ENCODE data around the gene SCN1B. TPM values are rescaled to one million over a fixed set of nuclear protein-coding genes. Genes with fewer than 3 reads are reported as not detected.
"Not testable (repeated sequence)": the region's sequence is repeated elsewhere in the genome, so short reads cannot be mapped to it uniquely, and the experiment has no call there.

The SCN1B gene
- polyA plus RNA-seq, 4 donors, result 0.41 to 1.4 (median 1.4) TPM

DNA sequence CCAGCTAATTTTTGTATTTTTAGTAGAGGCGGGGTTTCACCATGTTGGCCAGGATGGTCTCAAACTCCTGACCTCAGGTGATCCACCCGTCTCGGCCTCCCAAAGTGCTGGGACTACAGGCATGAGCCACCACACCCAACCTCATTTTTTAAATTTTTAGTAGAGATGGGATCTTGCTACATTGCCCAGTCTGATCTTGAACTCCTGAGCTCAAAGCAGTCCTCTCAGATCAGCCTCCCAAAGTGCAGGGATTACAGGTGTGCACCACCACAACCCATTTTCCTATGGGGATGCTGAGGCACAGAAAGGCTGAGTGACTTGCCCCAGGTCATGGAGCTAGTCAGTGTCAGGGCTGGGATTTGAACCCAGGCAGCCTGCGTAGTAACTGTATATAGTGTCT lies 21.0 kb downstream of the SCN1B start:
- not testable (repeated sequence) for DNase-seq (ENCODE audit: low read depth in 4 of 4, low spot score in 2 of 4)

GRCh38 chr19:35051796-35052195 lies 21.5 kb downstream of the SCN1B start:
- DNase-seq (ENCODE audit: low read depth in 4 of 4, low spot score in 2 of 4), result no peak

- DNase-seq (ENCODE audit: low read depth in 4 of 4, low spot score in 2 of 4), result no peak
Observed at GRCh38 chr19:35052599-35053190, 22.4 kb downstream of the SCN1B start.

DNA sequence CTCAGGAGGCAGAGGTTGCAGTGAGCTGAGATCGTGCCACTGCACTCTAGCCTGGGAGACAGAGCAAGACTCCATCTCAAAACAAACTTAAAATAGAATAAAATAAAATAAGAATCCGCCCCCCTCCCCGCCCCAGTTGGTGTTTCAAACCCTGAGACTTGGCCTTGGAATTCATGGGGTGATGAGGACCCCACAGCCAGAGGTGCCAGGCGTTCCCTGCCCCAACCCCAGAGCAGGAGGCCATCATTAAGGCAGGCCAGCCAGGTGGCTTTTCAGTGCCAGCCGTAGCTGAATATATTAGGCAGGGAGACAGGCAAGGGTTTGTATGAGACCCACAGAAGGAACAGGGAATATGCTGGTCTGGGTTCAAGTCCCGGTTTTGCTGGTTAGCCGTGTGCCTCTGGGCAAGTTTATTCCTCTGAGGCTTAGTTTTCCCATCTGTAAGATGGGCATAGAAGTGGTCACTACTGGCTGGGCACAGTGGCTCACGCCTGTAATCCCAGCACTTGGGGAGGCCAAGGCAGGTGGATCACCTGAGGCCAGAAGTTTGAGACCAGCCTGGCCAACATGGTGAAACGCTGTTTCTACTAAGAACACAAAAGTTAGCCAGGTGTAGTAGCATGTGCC lies 23.5 kb downstream of the SCN1B start:
- no peak for DNase-seq (ENCODE audit: low read depth in 4 of 4, low spot score in 2 of 4)

- DNase-seq (ENCODE audit: low read depth in 4 of 4, low spot score in 2 of 4), result no peak
Observed at GRCh38 chr19:35054626-35055025, 24.4 kb downstream of the SCN1B start.

DNA sequence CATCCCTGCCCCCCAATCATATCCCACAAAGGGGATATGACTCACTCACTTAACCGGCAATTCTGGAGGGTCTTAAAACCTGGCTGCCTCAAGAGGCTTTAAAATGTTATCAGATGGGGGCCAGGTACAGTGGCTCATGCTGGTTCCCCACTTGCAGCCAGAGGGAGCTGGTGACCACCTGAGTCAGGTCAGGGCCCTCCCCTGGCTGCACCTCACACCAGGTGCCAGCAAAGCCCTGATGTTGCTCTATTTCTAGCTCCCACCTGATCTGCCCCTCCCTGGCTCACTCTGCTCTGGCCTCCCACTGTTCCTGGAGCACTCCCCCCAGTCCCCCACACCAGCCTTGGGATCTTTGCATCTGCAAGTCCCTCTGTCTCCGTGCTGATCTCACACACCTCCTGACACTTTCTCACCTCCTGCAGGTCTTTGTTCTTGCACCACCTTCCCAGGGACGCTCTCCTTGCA lies 25.5 kb downstream of the SCN1B start:
- no peak for DNase-seq (ENCODE audit: low read depth in 4 of 4, low spot score in 2 of 4)

- no peak for DNase-seq (ENCODE audit: low read depth in 4 of 4, low spot score in 2 of 4)
Observed at GRCh38 chr19:35056513-35057063, 26.3 kb downstream of the SCN1B start.

DNA sequence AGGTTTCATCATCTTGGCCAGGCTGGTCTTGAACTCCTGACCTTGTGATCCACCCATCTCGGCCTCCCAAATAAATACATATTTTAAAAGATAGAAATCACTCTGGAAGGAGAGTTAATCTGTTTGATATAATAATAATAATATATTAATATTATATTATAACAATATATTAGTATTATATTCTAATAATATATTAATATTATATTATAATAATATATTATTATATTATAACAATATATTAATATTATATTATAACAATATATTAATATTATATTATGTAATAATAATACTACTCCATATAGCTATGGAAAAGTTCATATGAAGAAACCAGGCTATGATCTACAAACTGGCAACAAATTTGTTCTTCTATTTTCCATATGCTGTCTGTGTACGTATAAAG lies 28.1 kb downstream of the SCN1B start:
- DNase-seq (ENCODE audit: low read depth in 4 of 4, low spot score in 2 of 4), result no peak

- DNase-seq (ENCODE audit: low read depth in 4 of 4, low spot score in 2 of 4), result no peak
Observed at GRCh38 chr19:35059006-35059798, 28.9 kb downstream of the SCN1B start.

- no peak for DNase-seq (ENCODE audit: low read depth in 4 of 4, low spot score in 2 of 4)
Observed at GRCh38 chr19:35059799-35060091, 29.5 kb downstream of the SCN1B start.

DNA sequence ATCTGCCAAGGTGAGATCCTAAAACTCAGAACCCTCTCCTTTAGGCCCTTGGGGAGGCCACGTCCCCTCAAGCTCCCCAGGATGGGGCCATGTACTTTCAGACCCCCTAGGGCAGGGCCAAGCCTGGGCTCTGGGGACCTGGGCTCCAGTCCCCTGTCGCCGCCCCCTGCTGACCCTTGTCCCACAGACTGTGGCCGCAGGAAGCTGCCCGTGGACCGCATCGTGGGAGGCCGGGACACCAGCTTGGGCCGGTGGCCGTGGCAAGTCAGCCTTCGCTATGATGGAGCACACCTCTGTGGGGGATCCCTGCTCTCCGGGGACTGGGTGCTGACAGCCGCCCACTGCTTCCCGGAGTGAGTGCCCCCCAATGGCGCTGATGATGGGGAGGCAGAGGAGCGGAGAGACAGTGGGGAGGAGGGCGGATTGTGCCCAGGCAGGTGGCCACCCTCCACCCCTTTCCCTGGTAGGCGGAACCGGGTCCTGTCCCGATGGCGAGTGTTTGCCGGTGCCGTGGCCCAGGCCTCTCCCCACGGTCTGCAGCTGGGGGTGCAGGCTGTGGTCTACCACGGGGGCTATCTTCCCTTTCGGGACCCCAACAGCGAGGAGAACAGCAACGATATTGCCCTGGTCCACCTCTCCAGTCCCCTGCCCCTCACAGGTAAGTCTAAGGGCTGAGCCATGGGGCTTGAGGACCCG lies 30.0 kb downstream of the SCN1B start:
- DNase-seq (ENCODE audit: low read depth in 4 of 4, low spot score in 2 of 4), result no peak

DNA sequence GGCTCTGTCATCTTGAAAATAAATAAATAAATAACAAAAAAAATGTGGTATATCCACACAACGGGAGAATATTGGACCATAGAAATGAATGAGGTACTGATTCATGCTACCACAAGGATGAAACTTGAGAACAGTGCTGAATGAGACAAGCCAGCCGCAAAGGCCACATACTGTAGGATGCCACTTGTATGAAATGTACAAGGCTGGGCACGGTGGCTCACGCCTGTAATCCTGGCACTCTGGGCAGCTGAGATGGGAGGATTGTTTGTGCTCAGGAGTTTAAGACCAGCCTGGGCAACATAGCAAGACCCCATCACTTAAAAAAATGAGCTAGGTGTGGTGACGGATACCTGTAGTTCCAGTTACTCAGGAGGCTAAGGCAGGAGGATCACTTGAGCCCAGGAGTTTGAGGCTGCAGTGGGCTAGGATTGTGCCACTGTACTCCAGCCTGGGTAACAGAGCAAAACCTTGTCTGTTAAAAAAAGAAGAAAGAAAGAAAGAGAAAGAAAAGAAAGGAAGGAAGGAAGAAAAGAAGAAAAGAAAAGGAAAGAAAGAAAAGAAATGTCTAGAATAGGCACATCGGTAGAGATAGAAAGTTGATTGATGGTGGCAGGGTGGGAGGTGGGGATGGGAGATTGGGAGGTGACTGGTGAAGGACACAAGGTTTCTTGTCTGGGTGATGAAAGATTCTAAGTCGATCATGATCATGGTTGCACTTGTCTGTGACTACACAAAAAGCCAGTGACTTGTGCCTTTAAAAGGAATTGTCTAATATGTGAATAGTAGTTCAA lies 31.5 kb downstream of the SCN1B start:
- no peak for DNase-seq (ENCODE audit: low read depth in 4 of 4, low spot score in 2 of 4)

DNA sequence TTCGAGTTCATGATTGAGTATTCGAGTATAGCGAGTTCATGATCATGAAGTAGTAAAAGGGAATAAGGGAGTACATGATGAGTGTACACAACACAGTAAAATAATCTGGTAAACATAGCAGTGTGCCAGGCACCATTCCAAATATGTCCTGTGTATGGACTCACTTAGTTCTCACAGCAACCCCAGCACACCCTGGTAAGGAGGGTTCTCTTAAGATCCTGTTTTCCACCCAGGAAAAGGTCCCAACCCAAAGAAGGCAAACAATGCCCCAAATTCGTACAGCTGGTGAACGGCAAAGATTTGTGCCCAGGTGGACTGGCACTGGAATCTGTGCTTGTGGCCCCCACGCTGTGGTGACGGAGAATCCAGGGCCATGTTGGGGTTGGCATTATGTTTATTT lies 32.7 kb downstream of the SCN1B start:
- no peak for DNase-seq (ENCODE audit: low read depth in 4 of 4, low spot score in 2 of 4)

GRCh38 chr19:35063940-35064818 lies 33.9 kb downstream of the SCN1B start:
- no peak for DNase-seq (ENCODE audit: low read depth in 4 of 4, low spot score in 2 of 4)

- DNase-seq (ENCODE audit: low read depth in 4 of 4, low spot score in 2 of 4), result no peak
Observed at GRCh38 chr19:35065574-35065973, 35.3 kb downstream of the SCN1B start.

DNA sequence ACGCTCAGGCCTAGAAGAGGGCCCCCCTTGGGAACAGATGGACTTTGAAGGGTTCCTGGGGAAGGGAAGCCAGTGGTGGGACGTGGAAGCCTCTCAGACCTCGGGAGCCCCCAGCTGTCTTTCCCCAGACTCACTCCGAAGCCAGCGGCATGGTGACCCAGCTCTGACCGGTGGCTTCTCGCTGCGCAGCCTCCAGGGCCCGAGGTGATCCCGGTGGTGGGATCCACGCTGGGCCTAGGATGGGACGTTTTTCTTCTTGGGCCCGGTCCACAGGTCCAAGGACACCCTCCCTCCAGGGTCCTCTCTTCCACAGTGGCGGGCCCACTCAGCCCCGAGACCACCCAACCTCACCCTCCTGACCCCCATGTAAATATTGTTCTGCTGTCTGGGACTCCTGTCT lies 35.9 kb downstream of the SCN1B start:
- DNase-seq (ENCODE audit: low read depth in 4 of 4, low spot score in 2 of 4), result no peak

- peak in 2 of 4 donors; percentile 64 to 77 for DNase-seq (ENCODE audit: low read depth in 4 of 4, low spot score in 2 of 4)
Observed at GRCh38 chr19:35066691-35067563, 36.7 kb downstream of the SCN1B start.

DNA sequence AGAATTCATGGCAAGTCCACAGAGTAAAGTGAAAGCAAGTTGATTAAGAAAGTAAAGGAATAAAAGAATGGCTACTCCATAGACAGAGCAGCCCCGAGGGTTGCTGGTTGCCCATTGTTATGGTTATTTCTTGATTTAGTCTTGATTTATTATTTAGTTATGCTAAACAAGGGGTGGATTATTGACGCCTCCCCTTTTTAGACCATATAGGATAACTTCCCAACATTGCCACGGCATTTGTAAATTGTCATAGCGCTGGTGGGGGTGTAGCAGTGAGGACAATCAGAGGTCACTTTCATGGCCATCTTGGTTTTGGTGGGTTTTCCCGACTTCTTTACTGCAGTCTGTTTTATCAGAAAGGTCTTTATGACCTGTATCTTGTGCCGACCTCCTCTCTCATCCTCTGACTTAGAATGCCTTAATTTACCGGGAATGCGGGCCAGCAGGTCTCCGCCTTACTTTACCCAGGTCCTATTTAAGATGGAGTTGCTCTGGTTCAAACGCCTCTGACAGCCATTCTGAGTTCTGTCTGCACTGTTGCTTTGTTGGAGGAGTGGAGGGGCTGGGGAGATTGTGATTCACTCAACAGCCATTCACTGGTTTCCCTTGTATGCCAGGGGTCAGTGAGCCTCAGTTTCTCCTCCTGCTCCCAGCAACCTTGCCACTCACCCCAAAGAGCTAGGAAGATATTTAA lies 38.8 kb downstream of the SCN1B start:
- DNase-seq (ENCODE audit: low read depth in 4 of 4, low spot score in 2 of 4), result no peak
